NK-92 treated with Interleukin-12 subunit alpha and Interleukin-12 subunit beta, amount 100 ng/mL, for 24 hours (cell line): ENCODE results near the gene ZNF26.
A peak's percentile ranks its signal among the peaks of the same experiment; 100 is the strongest.
"Not testable (repeated sequence)": the region's sequence is repeated elsewhere in the genome, so short reads cannot be mapped to it uniquely, and the experiment has no call there.

Experiments used
- DNase-seq: peaks from one replicate; lab custom pipeline; 2025; lab: John Stamatoyannopoulos, UW

The ZNF26 gene

GRCh38 chr12:132986001-132986884 lies at the start of gene ZNF26:
Gene ZNF26 (plus strand): TSS chr12:132986367. CDS start chr12:132986841, 474 bp downstream.
- DNase-seq: peak; percentile 33

GRCh38 chr12:132936921-132937320 lies 49.2 kb upstream of the ZNF26 start:
- not testable (repeated sequence) for DNase-seq

GRCh38 chr12:132937476-132937875 lies 48.7 kb upstream of the ZNF26 start:
- DNase-seq: no peak

GRCh38 chr12:132938807-132939206 lies 47.4 kb upstream of the ZNF26 start:
- not testable (repeated sequence) for DNase-seq

GRCh38 chr12:132940071-132940719 lies 46.0 kb upstream of the ZNF26 start:
- no peak for DNase-seq

- no peak for DNase-seq
These were observed 44.7 kb upstream of the ZNF26 start for GRCh38 chr12:132941336-132941954.

- no peak for DNase-seq
These were observed 43.6 kb upstream of the ZNF26 start for GRCh38 chr12:132942611-132943010.

GRCh38 chr12:132945806-132946205 lies 40.4 kb upstream of the ZNF26 start:
- DNase-seq: no peak

- no peak for DNase-seq
These were observed 39.8 kb upstream of the ZNF26 start for GRCh38 chr12:132946246-132946820.

GRCh38 chr12:132948146-132949066 lies 37.8 kb upstream of the ZNF26 start:
- no peak for DNase-seq

- no peak for DNase-seq
These were observed 36.0 kb upstream of the ZNF26 start for GRCh38 chr12:132949936-132950837.

GRCh38 chr12:132950844-132951535 lies 35.2 kb upstream of the ZNF26 start:
- no peak for DNase-seq

GRCh38 chr12:132951649-132952048 lies 34.5 kb upstream of the ZNF26 start:
- DNase-seq: no peak

GRCh38 chr12:132952371-132953162 lies 33.6 kb upstream of the ZNF26 start:
- no peak for DNase-seq

- no peak for DNase-seq
These were observed 33.1 kb upstream of the ZNF26 start for GRCh38 chr12:132953163-132953425.

GRCh38 chr12:132953771-132954170 lies 32.4 kb upstream of the ZNF26 start:
- no peak for DNase-seq

GRCh38 chr12:132954471-132955048 lies 31.6 kb upstream of the ZNF26 start:
- DNase-seq: no peak

- no peak for DNase-seq
These were observed 30.8 kb upstream of the ZNF26 start for GRCh38 chr12:132955094-132956010.
